ENCODE results near the gene MFSD11.
"Not testable (repeated sequence)": the region's sequence is repeated elsewhere in the genome, so short reads cannot be mapped to it uniquely, and the experiment has no call there.

The MFSD11 gene

DNA sequence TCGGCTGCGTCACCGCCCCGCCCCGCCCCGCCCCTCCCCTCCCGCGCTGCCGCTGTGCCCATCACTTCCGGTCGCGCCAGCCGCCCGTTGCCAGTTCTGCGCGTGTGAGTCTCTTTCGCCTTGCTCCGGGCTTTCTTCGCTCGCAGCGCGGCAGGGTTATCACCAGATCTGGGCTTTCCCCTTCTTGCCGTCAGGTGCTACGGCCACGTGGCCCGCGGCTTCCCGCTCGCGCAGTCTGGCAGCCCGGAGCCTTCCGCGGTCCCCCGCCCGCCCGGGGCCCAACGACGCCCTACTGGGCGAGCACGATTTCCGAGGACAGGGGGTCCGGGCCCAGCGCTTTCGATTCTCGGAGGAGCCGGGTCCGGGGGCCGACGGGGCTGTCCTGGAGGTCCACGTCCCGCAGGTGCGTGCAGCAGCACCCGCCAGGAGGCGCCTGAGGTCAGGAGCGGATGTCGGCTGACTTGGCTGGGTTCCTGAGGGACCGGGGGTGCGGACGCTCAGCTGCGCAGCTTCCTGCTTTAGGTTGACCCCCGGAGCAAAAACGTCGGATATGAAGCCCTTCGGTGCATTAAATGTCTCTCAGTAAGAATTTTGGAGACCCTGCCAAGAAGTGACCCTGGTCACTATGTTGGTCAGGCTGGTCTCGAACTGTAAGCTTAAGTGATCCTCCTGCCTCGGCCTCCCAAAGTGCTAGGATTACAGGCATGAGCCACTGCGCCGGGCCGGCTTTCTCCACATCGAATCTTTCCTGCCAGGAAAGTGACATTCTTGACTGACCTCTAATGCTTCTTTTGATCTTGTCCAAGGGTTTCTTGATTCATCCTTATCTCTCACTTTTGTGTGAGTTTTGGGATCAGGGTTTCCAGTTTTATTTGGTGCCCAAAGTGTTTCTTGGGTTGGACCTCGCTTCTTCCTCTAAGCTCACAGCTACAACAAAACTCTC lies 10.9 kb upstream of the MFSD11 start, which contains the start of gene METTL23:
TSS of gene METTL23 (plus strand) at position 64 of the 943 bp plus-strand sequence. CDS start 2,872 bp downstream, outside the sequence.
- DNase-seq (ENCODE audit: low read depth) = peak; percentile 74

DNA sequence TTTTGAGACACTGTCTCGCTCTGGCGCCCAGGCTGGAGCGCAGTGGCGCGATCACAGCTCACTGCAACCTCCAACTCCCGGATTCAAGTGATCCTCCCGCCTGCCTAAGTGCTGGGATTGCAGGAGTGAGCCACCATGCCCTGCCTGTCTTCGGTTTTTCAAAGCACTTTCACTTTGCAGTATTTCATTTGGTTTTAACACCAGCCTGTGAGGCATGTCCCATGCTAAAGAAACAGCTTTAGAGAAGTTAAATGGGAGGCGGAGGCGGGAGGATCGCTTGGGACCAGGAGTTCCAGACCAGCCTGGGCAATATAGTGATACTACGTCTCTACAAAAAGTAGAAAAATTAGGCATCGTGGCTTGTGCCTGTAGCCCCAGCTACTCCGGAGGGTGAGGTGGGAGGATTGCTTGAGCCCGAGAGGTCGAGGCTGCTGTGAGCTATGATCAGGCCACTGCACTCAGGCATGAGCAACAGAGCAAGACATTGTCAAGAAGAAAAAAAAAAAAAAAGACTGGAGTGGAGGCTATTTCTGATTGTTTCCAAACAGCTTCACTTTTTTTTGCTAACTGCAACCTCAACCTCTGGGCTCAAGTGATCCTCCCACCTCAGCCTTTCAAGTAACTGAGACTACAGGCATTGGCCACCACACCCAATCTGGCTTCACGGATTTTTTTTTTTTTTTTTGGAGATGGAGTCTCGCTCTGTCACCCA lies 10.0 kb upstream of the MFSD11 start:
- DNase-seq (ENCODE audit: low read depth) = no peak

DNA sequence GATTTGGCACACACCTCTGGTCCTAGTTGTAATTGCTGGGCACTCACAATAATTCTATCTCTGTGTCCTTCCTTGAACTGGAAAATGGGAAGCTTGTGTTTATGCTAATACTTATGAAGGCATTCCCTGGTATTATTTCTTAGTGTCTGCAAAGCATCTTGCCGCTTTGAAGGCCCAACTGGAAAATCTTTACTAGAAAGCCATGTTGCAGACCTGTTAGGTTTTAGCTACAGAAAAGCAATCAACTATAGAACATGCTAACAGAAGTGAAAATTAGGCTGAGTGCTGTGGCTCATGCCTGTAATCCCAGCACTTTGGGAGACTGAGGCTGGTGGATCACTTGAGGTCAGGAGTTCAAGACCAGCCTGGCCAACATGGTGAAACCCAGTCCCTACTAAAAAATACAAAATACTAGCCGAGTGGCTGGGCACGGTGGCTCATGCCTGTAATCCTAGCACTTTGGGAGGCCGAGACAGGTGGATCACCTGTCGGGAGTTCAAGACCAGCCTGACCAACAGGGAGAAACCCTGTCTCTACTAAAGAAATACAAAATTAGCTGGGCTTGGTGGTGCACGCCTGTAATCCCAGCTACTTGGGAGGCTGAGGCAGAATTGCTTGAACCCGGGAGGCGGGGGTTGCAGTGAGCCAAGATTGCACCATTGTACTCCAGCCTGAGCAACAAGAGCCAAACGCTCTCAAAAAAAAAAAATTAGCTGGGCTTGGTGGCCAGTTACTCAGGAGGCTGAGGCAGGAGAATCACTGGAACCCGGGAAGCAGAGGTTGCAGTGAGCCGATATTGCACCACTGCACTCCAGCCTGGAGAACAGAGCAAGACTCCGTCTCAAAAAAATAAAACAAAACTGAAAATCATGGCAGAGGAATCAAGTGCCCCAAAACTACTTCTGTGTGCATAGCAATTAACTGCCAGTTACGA lies 5.9 kb upstream of the MFSD11 start:
- DNase-seq (ENCODE audit: low read depth) = not testable (repeated sequence)

- no peak for DNase-seq (ENCODE audit: low read depth)
These were observed 4.9 kb upstream of the MFSD11 start for GRCh38 chr17:76732734-76733617.

DNA sequence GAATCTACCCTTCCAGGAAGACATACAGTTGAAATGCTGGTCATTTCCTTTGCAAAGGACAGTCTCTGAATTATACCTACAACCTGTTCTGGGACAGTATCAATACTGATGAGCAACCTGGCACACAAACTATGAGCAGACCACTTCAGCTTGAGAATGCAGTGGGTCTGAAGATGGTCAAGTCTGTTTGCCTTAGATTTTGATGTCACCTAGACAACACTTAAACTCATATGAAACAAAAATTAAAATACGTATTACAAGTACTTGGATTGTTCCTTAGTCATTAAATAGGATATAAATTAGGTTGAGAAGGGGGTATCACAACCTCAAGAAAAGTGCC lies 4.3 kb upstream of the MFSD11 start:
- DNase-seq (ENCODE audit: low read depth) = no peak

- no peak for DNase-seq (ENCODE audit: low read depth)
These were observed 3.7 kb upstream of the MFSD11 start for GRCh38 chr17:76734080-76734840.

GRCh38 chr17:76735006-76735405 lies 2.9 kb upstream of the MFSD11 start:
- DNase-seq (ENCODE audit: low read depth) = no peak

GRCh38 chr17:76735586-76736348 lies 2.2 kb upstream of the MFSD11 start:
- DNase-seq (ENCODE audit: low read depth) = no peak

- peak; percentile 56 for DNase-seq (ENCODE audit: low read depth)
These were observed 1.4 kb upstream of the MFSD11 start for GRCh38 chr17:76736349-76737081.

- DNase-seq (ENCODE audit: low read depth) = peak; percentile 99
These were observed 740 bp upstream of the MFSD11 start, which contains the start of gene SRSF2 for GRCh38 chr17:76737082-76737675. SRSF2 (minus strand) TSS chr17:76737331; CDS start chr17:76737160, 171 bp downstream.

- DNase-seq (ENCODE audit: low read depth) = no peak
These were observed 540 bp downstream of the MFSD11 start for GRCh38 chr17:76738468-76738850.

DNA sequence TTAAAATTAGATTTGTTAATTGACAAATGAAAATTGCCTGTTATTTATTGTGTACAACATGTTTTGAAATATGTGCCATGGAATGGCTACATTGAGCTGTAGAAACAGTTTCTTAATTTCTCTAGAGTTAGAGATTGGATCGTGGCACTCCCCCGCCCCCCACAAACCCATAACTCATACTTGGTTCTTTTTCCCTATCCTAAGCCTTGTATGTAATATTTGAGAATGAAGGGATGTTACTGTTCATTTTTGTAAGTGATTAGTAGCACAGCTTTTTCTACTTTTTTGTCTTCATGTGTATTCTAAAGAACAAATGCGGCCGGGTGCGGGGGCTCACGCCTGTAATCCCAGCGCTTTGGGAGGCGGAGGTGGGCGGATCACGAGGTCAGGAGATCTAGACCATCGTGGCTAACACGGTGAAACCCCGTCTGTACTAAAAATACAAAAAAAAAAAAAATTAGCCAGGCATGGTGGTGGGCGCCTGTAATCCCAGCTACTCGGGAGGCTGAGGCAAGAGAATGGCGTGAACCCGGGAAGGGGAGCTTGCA lies 1.7 kb downstream of the MFSD11 start:
- not testable (repeated sequence) for DNase-seq (ENCODE audit: low read depth)

GRCh38 chr17:76740329-76741118 lies 2.6 kb downstream of the MFSD11 start:
- no peak for DNase-seq (ENCODE audit: low read depth)

GRCh38 chr17:76742958-76743357 lies 5.0 kb downstream of the MFSD11 start:
- no peak for DNase-seq (ENCODE audit: low read depth)

DNA sequence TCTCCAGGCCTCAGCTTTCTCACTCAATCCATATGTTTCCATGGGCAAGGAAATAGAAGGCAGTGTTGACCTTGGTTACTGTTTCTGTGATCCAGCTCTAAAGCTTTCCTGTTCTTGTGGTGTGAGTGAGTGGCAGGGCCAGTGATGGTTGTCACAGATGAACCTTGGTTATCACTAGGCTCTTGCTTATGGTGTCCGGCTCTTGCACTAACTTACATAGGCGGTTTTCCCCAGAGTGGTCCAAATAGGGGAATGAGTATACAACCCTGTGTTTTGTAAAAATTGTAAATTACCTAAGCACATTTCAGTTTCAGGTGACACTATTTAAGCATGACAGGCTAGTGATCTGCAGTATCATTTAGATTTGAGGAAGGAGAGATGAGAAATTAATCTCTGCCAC lies 6.8 kb downstream of the MFSD11 start:
- no peak for DNase-seq (ENCODE audit: low read depth)

DNA sequence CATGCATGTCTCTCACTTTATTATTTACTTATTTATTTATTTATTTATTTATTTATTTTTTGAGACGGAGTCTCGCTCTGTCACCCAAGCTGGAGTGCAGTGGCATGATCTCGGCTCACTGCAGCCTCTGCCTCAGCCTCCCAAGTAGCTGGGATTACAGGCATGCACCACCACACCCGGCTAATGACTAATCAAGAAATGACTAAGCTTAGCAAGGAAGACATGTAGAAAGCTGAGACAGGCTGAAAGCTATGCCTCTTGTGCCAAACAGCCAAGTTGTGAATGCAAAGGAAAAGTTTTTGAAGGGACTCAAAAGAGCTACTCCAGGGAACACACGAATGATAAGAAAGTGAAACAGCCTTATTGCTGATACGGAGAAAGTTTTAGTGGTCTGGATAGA lies 7.9 kb downstream of the MFSD11 start:
- not testable (repeated sequence) for DNase-seq (ENCODE audit: low read depth)

DNA sequence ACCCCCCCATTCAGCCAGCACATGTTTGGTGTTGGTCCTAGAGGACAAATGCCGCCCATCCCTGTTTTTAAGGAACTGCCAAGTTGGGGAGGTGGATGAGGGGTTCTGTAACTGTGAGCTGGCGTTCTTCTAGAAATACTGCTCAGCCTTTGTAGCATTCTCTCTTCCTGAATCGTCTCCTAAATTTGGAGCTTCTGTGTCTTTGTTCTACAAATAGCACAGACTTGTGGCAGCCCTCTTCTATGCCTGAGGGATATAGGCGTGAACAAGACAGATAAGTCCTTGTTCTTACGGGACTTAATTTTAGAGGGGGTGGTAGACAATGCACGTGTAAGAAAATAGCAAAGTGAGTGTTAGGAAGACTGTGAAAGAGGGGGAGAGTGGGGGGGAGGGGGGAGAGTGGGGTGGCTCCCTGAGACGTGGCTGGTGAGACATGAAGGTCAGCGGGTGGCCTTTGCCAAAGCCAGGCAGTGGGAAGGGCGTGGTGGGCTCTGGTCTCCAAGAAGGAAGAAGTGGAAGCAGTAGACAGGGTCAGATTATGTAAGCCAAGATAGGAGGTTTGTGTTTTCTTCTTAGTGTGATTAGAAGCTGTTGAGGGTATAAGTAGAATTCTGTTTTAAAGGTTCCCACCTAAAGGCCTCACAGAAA lies 9.9 kb downstream of the MFSD11 start:
- no peak for DNase-seq (ENCODE audit: low read depth)

Measured in activated T-cell treated with anti-CD3 and anti-CD28 coated beads for 48 hours (primary cell).